ENCODE results near the gene NEGR1.

GRCh38 chr1:71498542-71498941 lies 783.8 kb downstream of the NEGR1 start:
- TF ChIP-seq CTCF (IDR thresholded peaks at IDR 0.05) = no peak
- TF ChIP-seq POLR2A (IDR thresholded peaks at IDR 0.05) = no peak

Measured in Peyer's patch (tissue), 4 donors.